ENCODE results near the gene APLP1.
"Not testable (repeated sequence)": the region's sequence is repeated elsewhere in the genome, so short reads cannot be mapped to it uniquely, and the experiment has no call there.

APLP1 gene

GRCh38 chr19:35868172-35868822 lies at the start of gene APLP1:
Gene APLP1, plus strand, starts transcription at chr19:35868574. Its CDS starts 63 bp downstream, at chr19:35868637.
- peak; percentile 43 for DNase-seq (ENCODE audit: low spot score)

GRCh38 chr19:35822579-35822978 lies 45.8 kb upstream of the APLP1 start:
- DNase-seq (ENCODE audit: low spot score), result no peak

GRCh38 chr19:35824150-35824549 lies 44.2 kb upstream of the APLP1 start:
- no peak for DNase-seq (ENCODE audit: low spot score)

GRCh38 chr19:35828692-35829301 lies 39.6 kb upstream of the APLP1 start:
- DNase-seq (ENCODE audit: low spot score), result no peak

GRCh38 chr19:35830986-35831385 lies 37.4 kb upstream of the APLP1 start:
- DNase-seq (ENCODE audit: low spot score), result no peak

DNA sequence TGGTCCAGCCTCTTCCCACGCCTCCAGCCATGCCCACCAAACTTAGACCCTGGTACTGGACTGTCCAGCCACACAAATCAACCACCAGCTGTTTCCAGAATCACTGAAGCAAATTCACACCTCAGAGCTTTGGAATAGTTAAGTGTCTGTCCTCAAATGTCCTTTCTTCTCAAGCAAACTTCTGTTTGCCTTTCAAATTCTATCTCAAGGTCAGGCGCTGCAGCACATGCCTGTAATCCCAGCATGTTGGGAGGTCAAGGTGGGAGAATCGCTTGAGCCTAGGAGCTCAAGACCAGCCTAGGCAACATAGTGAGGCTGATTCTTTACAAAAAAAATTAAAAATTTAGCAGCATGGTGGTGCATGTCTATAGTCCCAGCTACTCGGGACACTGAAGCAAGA lies 36.3 kb upstream of the APLP1 start:
- DNase-seq (ENCODE audit: low spot score), result no peak

DNA sequence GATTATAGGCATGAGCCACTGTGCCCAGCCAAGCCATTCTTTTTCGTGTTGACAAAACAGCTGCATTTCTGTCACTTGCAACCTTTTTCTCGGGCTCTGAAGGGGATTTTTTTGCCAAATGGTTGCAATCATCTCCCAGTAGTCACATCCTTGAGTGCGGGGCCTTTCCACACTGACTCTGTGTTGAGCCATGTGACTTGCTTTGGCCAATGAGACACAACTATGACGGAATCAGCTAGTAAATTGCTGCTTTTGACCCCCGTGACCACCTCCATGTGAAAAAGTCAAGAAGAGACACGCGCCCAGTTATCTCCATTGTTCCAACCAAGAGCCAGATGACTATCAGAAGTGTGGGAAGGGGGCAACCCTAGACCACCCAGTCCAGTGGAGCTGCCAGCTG lies 34.4 kb upstream of the APLP1 start:
- no peak for DNase-seq (ENCODE audit: low spot score)

DNA sequence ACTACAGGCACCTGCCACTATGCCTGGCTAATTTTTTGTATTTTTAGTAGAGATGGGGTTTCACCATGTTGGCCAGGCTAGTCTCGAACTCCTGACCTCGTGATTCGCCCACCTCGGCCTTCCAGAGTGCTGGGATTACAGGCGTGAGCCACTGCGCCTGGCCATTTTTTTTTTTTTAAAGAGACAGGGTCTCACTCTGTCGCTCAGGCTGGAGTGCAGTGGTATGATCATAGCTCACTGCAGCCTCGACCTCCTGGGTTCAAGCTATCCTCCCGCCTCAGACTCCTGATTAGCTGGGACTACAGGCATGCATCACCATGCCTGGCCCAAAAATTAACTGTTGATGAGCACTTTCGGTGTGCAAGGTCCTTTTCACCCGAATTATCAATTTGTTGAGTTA lies 32.3 kb upstream of the APLP1 start:
- not testable (repeated sequence) for DNase-seq (ENCODE audit: low spot score)

- DNase-seq (ENCODE audit: low spot score), result no peak
These were observed 26.3 kb upstream of the APLP1 start for GRCh38 chr19:35841961-35842595.

- no peak for DNase-seq (ENCODE audit: low spot score)
These were observed 25.6 kb upstream of the APLP1 start for GRCh38 chr19:35842666-35843272.

DNA sequence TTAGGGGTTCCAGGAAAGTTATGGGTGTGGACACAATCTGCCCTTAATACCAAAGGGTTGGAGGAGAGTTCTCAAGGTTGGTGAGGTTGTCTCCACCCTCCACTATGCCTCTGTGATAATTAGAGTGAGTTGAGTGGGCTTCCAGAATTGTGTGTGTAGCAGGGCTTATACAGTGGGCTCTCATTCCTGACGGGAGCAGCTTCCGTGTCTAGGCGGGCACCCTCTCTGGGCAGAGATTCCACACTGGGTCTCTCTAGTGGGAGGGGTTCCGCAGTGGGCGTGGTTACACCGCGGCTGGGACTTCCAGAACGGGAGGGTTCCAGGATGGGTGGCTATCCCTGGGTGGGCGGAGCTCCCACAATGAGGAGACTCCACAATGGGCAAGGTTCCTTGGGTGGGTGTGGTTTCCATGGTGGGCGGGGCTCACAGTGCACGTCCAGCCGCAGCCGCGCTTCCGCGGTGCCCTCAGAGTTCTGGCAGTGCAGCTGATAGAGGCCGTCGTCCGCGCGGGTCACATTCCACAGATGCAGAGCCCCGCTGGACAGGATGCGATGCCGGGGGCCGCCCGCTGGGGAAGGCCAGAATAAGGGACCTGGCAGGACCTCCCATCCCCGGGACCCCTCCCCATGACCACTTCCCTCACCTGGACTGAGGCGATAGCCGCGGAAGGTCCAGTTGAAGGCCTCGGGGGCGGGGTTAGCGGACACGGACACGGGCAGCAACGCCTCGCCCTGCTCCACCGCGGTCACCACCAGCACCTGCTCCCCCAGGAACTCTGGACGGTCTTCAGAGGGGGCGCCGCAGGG lies 24.5 kb upstream of the APLP1 start:
- no peak for DNase-seq (ENCODE audit: low spot score)

- DNase-seq (ENCODE audit: low spot score), result no peak
These were observed 23.7 kb upstream of the APLP1 start for GRCh38 chr19:35844482-35845214.

GRCh38 chr19:35845215-35846037 lies 22.9 kb upstream of the APLP1 start:
- no peak for DNase-seq (ENCODE audit: low spot score)

DNA sequence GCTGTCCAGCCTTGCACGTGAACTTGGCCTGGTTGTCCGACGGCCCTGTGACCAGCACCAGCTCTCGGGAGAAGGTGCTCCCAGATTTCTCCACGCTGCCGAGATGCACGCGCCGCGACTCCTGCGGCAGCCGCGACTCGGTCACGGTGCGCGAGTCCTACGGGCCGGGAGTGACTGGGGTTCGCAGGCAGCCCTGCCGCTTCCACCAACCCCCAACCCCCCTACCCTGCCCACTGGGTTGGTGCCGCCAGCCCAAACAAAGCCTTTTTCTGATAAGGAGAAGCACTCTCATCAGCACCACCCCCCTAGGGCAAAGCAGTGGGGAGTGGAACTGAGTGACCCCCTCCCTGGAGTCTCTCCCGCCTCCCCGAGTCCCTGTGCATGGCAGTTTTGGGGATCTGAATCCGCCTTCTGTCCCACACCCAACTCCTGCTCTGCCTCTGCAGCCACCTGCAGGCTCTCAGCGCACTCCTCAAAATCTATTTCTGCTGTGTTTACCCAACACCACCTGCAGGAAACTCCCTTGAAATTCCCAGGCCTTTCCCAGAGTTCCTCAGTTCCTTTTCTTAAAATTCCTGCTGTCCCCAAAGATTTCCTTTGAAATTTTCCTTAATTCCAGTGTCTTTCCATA lies 22.2 kb upstream of the APLP1 start:
- DNase-seq (ENCODE audit: low spot score), result no peak

DNA sequence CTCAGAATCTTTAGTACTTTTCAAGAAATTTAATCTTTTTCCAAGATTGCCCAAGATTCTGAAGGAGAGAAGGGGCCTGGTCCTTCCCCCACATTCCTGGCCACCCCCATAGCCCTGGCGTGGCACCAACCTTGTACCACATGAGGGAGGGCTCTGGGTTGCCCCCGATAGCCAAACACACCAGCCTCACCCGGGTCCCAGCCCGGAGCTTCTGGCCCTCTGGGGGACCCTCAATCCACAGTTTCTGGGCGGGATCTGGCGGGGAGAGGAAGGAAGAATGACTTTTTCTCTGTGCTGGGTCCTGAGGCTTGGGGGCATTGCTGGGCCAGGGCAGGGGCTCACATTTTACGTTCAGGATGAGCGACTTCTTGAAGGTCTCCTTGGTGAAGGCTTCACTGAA lies 20.5 kb upstream of the APLP1 start:
- no peak for DNase-seq (ENCODE audit: low spot score)

GRCh38 chr19:35848486-35848885 lies 19.9 kb upstream of the APLP1 start:
- DNase-seq (ENCODE audit: low spot score), result no peak

- DNase-seq (ENCODE audit: low spot score), result no peak
These were observed 19.4 kb upstream of the APLP1 start for GRCh38 chr19:35848919-35849505.

DNA sequence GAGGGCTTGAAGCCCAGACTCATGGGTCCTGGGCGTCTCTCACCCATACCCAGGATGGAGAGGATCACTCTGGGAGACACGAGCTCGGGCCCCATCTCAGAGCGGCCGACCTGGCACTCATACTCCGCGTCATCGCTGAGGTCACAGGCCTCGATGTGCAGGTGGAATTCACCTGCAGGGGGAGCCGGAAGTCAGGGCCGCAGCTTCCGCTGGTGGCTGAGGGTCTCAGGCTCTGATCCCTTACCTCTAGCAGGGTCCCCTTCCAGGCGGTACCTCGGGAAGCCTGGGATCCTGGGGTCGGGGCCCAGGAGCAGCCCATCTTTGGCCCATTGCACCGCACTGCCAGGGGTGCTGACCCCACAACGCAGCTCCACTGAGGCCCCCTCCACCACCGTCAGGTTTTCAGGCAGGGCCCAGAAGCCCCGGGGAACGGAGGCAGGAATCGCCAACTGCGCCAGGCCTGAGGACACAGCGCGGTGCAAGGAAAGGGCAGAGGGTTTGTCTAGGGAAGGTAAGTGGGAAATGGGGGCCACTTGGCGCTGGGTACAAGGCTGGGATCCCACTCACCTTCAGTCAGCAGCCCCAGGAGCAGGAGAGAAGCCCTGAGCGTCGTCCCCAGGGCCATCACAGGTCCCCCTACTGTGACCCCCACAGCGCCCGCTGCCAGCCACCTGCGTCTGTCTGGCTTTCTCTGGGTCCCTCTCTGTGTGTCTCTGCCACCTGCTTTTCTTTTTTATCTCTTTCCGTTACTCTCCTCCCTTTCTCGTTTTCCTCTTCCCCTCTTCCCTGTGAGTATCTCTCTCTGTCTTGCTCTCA lies 17.0 kb upstream of the APLP1 start:
- no peak for DNase-seq (ENCODE audit: low spot score)

All from CD4-positive, alpha-beta T cell treated with Interleukin-6 at 100 ng/mL for 8 hours (primary cell).